Endothelial cell of umbilical vein (primary cell): ENCODE data around the gene PTOV1. TPM values are rescaled to one million over a fixed set of nuclear protein-coding genes. Genes with fewer than 3 reads are reported as not detected.

Experiments
- BruUV-seq: library from RNA; stranded (reverse); fragments of 400-500 nt; replicated peaks from 2 replicates; lab custom pipeline; 2021; lab: Mats Ljungman, UMichigan
- CTCF ChIA-PET: fragments of 300-600, 350-600 bp; sonication (Branson Sonifier 250); formaldehyde crosslinking; loops from one replicate; lab custom pipeline; 2021; ENCODE audit warnings: antibody characterized with exemption, inconsistent platforms; lab: Charles Lee
- POLR2A ChIA-PET: fragments of 300-600, 350-600 bp; sonication (Branson Sonifier 250); formaldehyde crosslinking; loops from one replicate; lab custom pipeline; 2021; ENCODE audit warnings: antibody characterized with exemption, inconsistent platforms; lab: Charles Lee
- DNase-seq: peaks from one replicate; pipeline ENCODE4 v3.0.0-alpha.2; 2011; ENCODE audit warnings: low read depth, low spot score
- FAIRE-seq: peaks from 2 replicates; lab custom pipeline; 2011; peaks lifted over from hg19 to GRCh38; lab: Jason Lieb, UNC
- H2AFZ ChIP-seq: 2 replicates; pipeline ENCODE4 v1.6.0; 2012; ENCODE audit warnings: low read depth, low read length, control low read depth, inconsistent platforms
- H3K27ac ChIP-seq: 2 replicates; pipeline ENCODE4 v1.5.1; 2011; ENCODE audit warnings: low read depth, mild to moderate bottlenecking, control low read depth, low read length, moderate library complexity; ENCODE audit not compliant: insufficient read depth
- H3K27me3 ChIP-seq, 2 experiments: 2 replicates each; pipeline versions ENCODE4 v1.6.0 to v1.6.1; 2011; ENCODE audit warnings: low read length in 2 of 2, mixed read lengths in 1 of 2; ENCODE audit not compliant: control insufficient read depth in 2 of 2, insufficient read depth in 2 of 2
- H3K36me3 ChIP-seq, 2 experiments: 2 replicates in 1 of 2; 3 replicates in 1 of 2; pipeline ENCODE4 v1.5.1; 2011; ENCODE audit warnings: low read length in 2 of 2, mild to moderate bottlenecking in 1 of 2, moderate library complexity in 1 of 2; ENCODE audit not compliant: control insufficient read depth in 2 of 2, insufficient read depth in 2 of 2; ENCODE audit errors: extremely low read depth in 1 of 2
- H3K4me1 ChIP-seq: 3 replicates; pipeline ENCODE4 v1.5.1; 2011; ENCODE audit warnings: mild to moderate bottlenecking, low read length; ENCODE audit not compliant: control insufficient read depth, insufficient read depth; ENCODE audit errors: extremely low read depth
- H3K4me2 ChIP-seq: 2 replicates; pipeline ENCODE4 v1.6.1; 2011; ENCODE audit warnings: low read length, control low read depth, mixed read lengths; ENCODE audit not compliant: insufficient read depth
- H3K4me3 ChIP-seq, 3 experiments: fragments of 200-600 bp in 1 of 3; sonication (generic), shearing (Covaris generic) in 1 of 3; replicated peaks in 1 of 3; 2 replicates each; pipeline ENCODE4 v1.5.1; 2011 to 2016; ENCODE audit warnings: control low read depth in 3 of 3, low read length in 3 of 3, mild to moderate bottlenecking in 2 of 3, inconsistent platforms in 1 of 3, low read depth in 1 of 3, moderate library complexity in 1 of 3; ENCODE audit not compliant: insufficient read depth in 1 of 3
- H3K79me2 ChIP-seq: 2 replicates; pipeline ENCODE4 v1.6.0; 2012; ENCODE audit warnings: low read length, inconsistent platforms; ENCODE audit not compliant: control insufficient read depth, insufficient read depth
- H3K9ac ChIP-seq: replicated peaks from 2 replicates; pipeline ENCODE3; 2011; ENCODE audit warnings: low read length, control low read depth; ENCODE audit not compliant: insufficient read depth; ENCODE audit errors: extremely low read depth
- H3K9me1 ChIP-seq: replicated peaks from 3 replicates; pipeline ENCODE4 v1.6.0; 2011; ENCODE audit warnings: mild to moderate bottlenecking, low read length; ENCODE audit not compliant: control insufficient read depth, insufficient read depth; ENCODE audit errors: extremely low read depth
- H3K9me3 ChIP-seq: replicated peaks from 2 replicates; pipeline ENCODE4 v1.5.1; 2012; ENCODE audit warnings: low read length, inconsistent platforms; ENCODE audit not compliant: control insufficient read depth, insufficient read depth
- H4K20me1 ChIP-seq: replicated peaks from 2 replicates; pipeline ENCODE3; 2011; ENCODE audit warnings: mild to moderate bottlenecking, low read length; ENCODE audit not compliant: control insufficient read depth, insufficient read depth; ENCODE audit errors: extremely low read depth
- EZH2 ChIP-seq: IDR thresholded peaks from 2 replicates; pipeline ENCODE4 v1.6.1; 2012; ENCODE audit warnings: borderline replicate concordance, low read depth, mild to moderate bottlenecking, moderate library complexity, low read length, inconsistent platforms; ENCODE audit not compliant: severe bottlenecking
- FOS ChIP-seq: IDR thresholded peaks from 2 replicates; pipeline ENCODE4 v1.6.1; 2011; ENCODE audit warnings: mild to moderate bottlenecking, low read length, moderate library complexity, borderline replicate concordance; ENCODE audit not compliant: insufficient read depth
- GATA2 ChIP-seq: IDR thresholded peaks from 2 replicates; pipeline ENCODE4 v1.7.0; 2011; ENCODE audit warnings: low read depth, mild to moderate bottlenecking, moderate library complexity, mixed read lengths, low read length; ENCODE audit not compliant: insufficient read length, insufficient read depth
- JUN ChIP-seq: IDR thresholded peaks from 2 replicates; pipeline ENCODE4 v1.6.1; 2011; ENCODE audit warnings: borderline replicate concordance, low read depth; ENCODE audit not compliant: insufficient read length, insufficient read depth
- MYC ChIP-seq: IDR thresholded peaks from one replicate; pipeline ENCODE4 v1.6.1; 2011; ENCODE audit warnings: mild to moderate bottlenecking, low read depth, low read length
- POLR2A ChIP-seq: IDR thresholded peaks from 2 replicates; pipeline ENCODE4 v1.6.1; 2012; ENCODE audit warnings: low read depth, mild to moderate bottlenecking, control low read depth, low read length
- POLR2AphosphoS5 ChIP-seq: IDR thresholded peaks from 2 replicates; pipeline ENCODE4 v1.6.1; 2012; ENCODE audit warnings: low read depth, mild to moderate bottlenecking, control low read depth, low read length, moderate library complexity; ENCODE audit not compliant: insufficient read depth
- dilution Hi-C: fragments of 300-500 bp; cut with MboI; formaldehyde crosslinking; loops from one replicate; pipeline ENCODE4 v1.15.0; 2019; ENCODE audit warnings: low sequenced_read_pairs; ENCODE audit not compliant: extremely low pct_ligation_motif_present
- intact Hi-C: fragments of 100-400 bp; cut with micrococcal nuclease; formaldehyde crosslinking; loops from one replicate; pipeline ENCODE4 v1.10.0; 2022
- polyA plus RNA-seq, 4 experiments: library from polyadenylated mRNA; depleted of rRNA in 3 of 4; stranded (reverse) in 3 of 4; unstranded in 1 of 4; fragments of >200 nt; gene quantifications; 2 replicates each; pipeline versions ENCODE4 v1.2.1 to v1.2.3, GENCODE V29; 2011 to 2012; ENCODE audit warnings: missing spikeins in 1 of 4
- total RNA-seq: library from RNA; stranded (reverse); gene quantifications from 2 replicates; pipeline ENCODE4 v1.2.3, GENCODE V29; 2021
- TF ChIP-seq, protein P1 (sequence below): IDR thresholded peaks from 2 replicates; pipeline ENCODE4 v1.6.1; 2011; ENCODE audit not compliant: insufficient read depth, insufficient read length
- TF ChIP-seq, protein P2 (sequence below), 2 donors: IDR thresholded peaks; 1 replicate in 1 of 2; 2 replicates in 1 of 2; pipeline ENCODE4 v1.5.1; 2011; ENCODE audit warnings: low read length in 2 of 2, mild to moderate bottlenecking in 2 of 2, moderate library complexity in 2 of 2, control low read depth in 1 of 2, inconsistent platforms in 1 of 2, low read depth in 1 of 2; ENCODE audit not compliant: insufficient read depth in 1 of 2; ENCODE audit errors: extremely low read depth in 1 of 2

Gene PTOV1
- total and polyA plus RNA-seq, 2 donors (not counting 3 experiments of a cell fraction or from before 2014, with no cell fraction given): 116 to 184 TPM

DNA sequence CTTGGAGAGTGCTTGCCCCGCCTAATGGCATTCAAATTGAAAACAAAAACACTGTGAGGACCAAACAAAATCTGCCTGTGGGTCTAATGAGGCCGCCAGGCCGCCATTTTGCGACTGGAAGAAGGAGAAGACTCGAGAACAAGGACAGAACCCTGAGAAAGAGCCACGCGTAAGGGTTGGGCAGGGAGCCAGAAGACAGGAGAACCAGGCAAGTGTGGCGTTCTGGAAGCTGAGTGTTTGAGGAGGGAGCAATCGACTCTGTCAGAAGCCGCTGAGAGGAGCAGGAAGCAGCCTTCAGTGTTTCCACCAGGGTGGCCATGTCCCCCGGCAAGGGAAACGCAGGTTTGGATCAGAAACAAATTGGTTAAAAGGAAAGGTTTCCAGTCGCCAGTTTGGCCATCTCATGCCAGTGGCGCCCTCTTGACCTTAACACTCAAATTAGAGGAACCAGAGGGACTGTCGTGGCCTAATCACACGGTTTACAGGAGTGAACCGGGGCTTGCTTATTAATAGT is 10.2 kb upstream of the PTOV1 start:
- Histone ChIP-seq H3K79me2 (no peaks in the 10 kb centered on the region), H3K4me2 (no peak overlapping the region), H2AFZ (no peak overlapping the region), H3K4me3 (no peak overlapping the region), H3K9me3 (no peaks in the 10 kb centered on the region), H3K27me3 (no peaks in the 10 kb centered on the region), H3K36me3 (peaks cover 2 to 23% of the 10 kb centered on the region in 2 experiments), H3K9me1 (no peaks in the 10 kb centered on the region), H3K27ac (no peak overlapping the region), H3K4me1 (no peaks in the 10 kb centered on the region), H3K9ac (no peak overlapping the region), H4K20me1 (no peaks in the 10 kb centered on the region)
- dilution Hi-C loops: no loop called here
- ChIA-PET POLR2A (no interaction called here), CTCF (no interaction called here)
- BruUV-seq: no TSS peak
- FAIRE-seq: no peak
- intact Hi-C loops: no loop called here
- DNase-seq: no peak
- TF ChIP-seq MYC (no peak), FOS (no peak), POLR2AphosphoS5 (no peak), JUN (no peak), GATA2 (no peak), EZH2 (no peak), POLR2A (no peak)
- TF ChIP-seq, protein P1, sequence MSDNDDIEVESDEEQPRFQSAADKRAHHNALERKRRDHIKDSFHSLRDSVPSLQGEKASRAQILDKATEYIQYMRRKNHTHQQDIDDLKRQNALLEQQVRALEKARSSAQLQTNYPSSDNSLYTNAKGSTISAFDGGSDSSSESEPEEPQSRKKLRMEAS: no peak
- TF ChIP-seq, protein P2, sequence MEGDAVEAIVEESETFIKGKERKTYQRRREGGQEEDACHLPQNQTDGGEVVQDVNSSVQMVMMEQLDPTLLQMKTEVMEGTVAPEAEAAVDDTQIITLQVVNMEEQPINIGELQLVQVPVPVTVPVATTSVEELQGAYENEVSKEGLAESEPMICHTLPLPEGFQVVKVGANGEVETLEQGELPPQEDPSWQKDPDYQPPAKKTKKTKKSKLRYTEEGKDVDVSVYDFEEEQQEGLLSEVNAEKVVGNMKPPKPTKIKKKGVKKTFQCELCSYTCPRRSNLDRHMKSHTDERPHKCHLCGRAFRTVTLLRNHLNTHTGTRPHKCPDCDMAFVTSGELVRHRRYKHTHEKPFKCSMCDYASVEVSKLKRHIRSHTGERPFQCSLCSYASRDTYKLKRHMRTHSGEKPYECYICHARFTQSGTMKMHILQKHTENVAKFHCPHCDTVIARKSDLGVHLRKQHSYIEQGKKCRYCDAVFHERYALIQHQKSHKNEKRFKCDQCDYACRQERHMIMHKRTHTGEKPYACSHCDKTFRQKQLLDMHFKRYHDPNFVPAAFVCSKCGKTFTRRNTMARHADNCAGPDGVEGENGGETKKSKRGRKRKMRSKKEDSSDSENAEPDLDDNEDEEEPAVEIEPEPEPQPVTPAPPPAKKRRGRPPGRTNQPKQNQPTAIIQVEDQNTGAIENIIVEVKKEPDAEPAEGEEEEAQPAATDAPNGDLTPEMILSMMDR (IDR thresholded peaks at IDR 0.05; ENCODE audit: extremely low read depth in 1 of 2, insufficient read depth in 1 of 2, low read depth in 1 of 2, low read length in 2 of 2): no peak
